Activated naive CD4-positive, alpha-beta T cell treated with anti-CD3 and anti-CD28 coated beads for 36 hours (primary cell): ENCODE measurements around the gene FLCN. TPM values are rescaled to one million over a fixed set of nuclear protein-coding genes. Genes with fewer than 3 reads are reported as not detected.
A peak's percentile ranks its signal among the peaks of the same experiment; 100 is the strongest.
"Not testable (repeated sequence)": the region's sequence is repeated elsewhere in the genome, so short reads cannot be mapped to it uniquely, and the experiment has no call there.

Experiments
- CTCF ChIA-PET: fragments of 350-600 bp; sonication (Branson Sonifier 250); formaldehyde crosslinking; loops from one replicate; lab custom pipeline; 2021; ENCODE audit warnings: antibody characterized with exemption; lab: Charles Lee
- DNase-seq: peaks from one replicate; pipeline ENCODE4 v3.0.0-alpha.2; 2020
- H3K27ac Mint-ChIP-seq: one replicate; pipeline ENCODE4 v1.8.0; 2021; ENCODE audit warnings: mild to moderate bottlenecking, mixed read lengths
- H3K27me3 Mint-ChIP-seq: one replicate; pipeline ENCODE4 v1.8.0; 2021; ENCODE audit warnings: low read depth, mixed read lengths
- H3K36me3 Mint-ChIP-seq: one replicate; pipeline ENCODE4 v1.8.0; 2021; ENCODE audit warnings: low read depth, mixed read lengths
- H3K4me1 Mint-ChIP-seq: one replicate; pipeline ENCODE4 v1.8.0; 2021; ENCODE audit warnings: low read depth, mixed read lengths
- H3K4me3 Mint-ChIP-seq: one replicate; pipeline ENCODE4 v1.8.0; 2021; ENCODE audit warnings: mild to moderate bottlenecking, moderate library complexity, mixed read lengths
- H3K9me3 Mint-ChIP-seq: one replicate; pipeline ENCODE4 v1.8.0; 2021; ENCODE audit warnings: mixed read lengths
- intact Hi-C: fragments of 100-400 bp; cut with micrococcal nuclease; formaldehyde crosslinking; loops from one replicate; pipeline ENCODE4 v1.15.1; 2023
- total RNA-seq, 2 experiments: library from RNA; stranded (reverse); gene quantifications; one replicate each; pipeline ENCODE4 v1.2.3, GENCODE V29; 2021

Gene FLCN
- 10 to 100 TPM; 17.5 to 18.4 TPM for total RNA-seq

- DNase-seq: peak; percentile 88
- H3K9me3 Mint-ChIP-seq: no peaks in the 10 kb centered on the region
- H3K27me3 Mint-ChIP-seq: no peaks in the 10 kb centered on the region
- CTCF ChIA-PET: interaction anchor here (0.8 to 1.5 kb wide), 3 partner anchors 12 to 95 kb away, joined by 3 read pairs; no protein-coding TSS in a partner anchor
- H3K27ac Mint-ChIP-seq: peak within 1 kb of the TSS; percentile 95
- peaks cover 31% of the 10 kb centered on the region for H3K4me1 Mint-ChIP-seq
- H3K4me3 Mint-ChIP-seq: peak within 1 kb of the TSS; percentile 91
- no peaks in the 10 kb centered on the region for H3K36me3 Mint-ChIP-seq
- intact Hi-C loops: loop anchor here (1.0 to 10.0 kb wide), 6 partner anchors 31 to 232 kb away; partner anchors contain the start of genes COPS3 and PLD6
These were observed at the start of gene FLCN for GRCh38 chr17:17237026-17237799. TSS of gene FLCN (minus strand) at chr17:17237168. CDS start at chr17:17228137, 9,031 bp downstream.

- Mint-ChIP-seq H3K4me1 (peaks cover 9% of the 10 kb centered on the region), H3K4me3 (no peak overlapping the region), H3K27me3 (no peaks in the 10 kb centered on the region), H3K36me3 (no peaks in the 10 kb centered on the region), H3K27ac (no peak overlapping the region), H3K9me3 (no peaks in the 10 kb centered on the region)
- CTCF ChIA-PET: no interaction called here
- DNase-seq: no peak
- intact Hi-C loops: no loop called here
These were observed 49.0 kb upstream of the FLCN start for GRCh38 chr17:17285951-17286350.

- intact Hi-C loops: loop anchor here (1.0 to 5.0 kb wide), 8 partner anchors 23 to 1064 kb away; partner anchors contain the start of genes FLCN, MPRIP, NCOR1 and PEMT
- H3K27ac Mint-ChIP-seq: peak within 1 kb of the TSS; percentile 88
- CTCF ChIA-PET: interaction anchor here (0.6 to 1.3 kb wide), 5 partner anchors 23 to 560 kb away, joined by 3 to 5 read pairs (median 4); no protein-coding TSS in a partner anchor
- H3K4me3 Mint-ChIP-seq: peak within 1 kb of the TSS; percentile 94
- peaks cover 3% of the 10 kb centered on the region for H3K36me3 Mint-ChIP-seq
- no peaks in the 10 kb centered on the region for H3K9me3 Mint-ChIP-seq
- H3K4me1 Mint-ChIP-seq: peaks cover 39% of the 10 kb centered on the region
- peak; percentile 99 for DNase-seq
- H3K27me3 Mint-ChIP-seq: no peaks in the 10 kb centered on the region
These were observed 43.9 kb upstream of the FLCN start, which contains the start of gene COPS3 for GRCh38 chr17:17280613-17281549. TSS of gene COPS3 (minus strand) at chr17:17281246. CDS start at chr17:17281186, 60 bp downstream.

GRCh38 chr17:17279316-17279715 lies 42.3 kb upstream of the FLCN start:
- Mint-ChIP-seq H3K4me3 (peak overlapping the region; percentile 94), H3K36me3 (peaks cover 7% of the 10 kb centered on the region), H3K9me3 (no peaks in the 10 kb centered on the region), H3K4me1 (peaks cover 39% of the 10 kb centered on the region), H3K27me3 (no peaks in the 10 kb centered on the region), H3K27ac (no peak overlapping the region)
- intact Hi-C loops: no loop called here
- CTCF ChIA-PET: interaction anchor here (0.6 to 1.2 kb wide), 4 partner anchors 9 to 219 kb away, joined by 3 to 4 read pairs (median 4); no protein-coding TSS in a partner anchor
- DNase-seq: no peak

- H3K27ac Mint-ChIP-seq, DNase-seq, H3K9me3 Mint-ChIP-seq, H3K4me3 Mint-ChIP-seq, H3K36me3 Mint-ChIP-seq, intact Hi-C loops, H3K27me3 Mint-ChIP-seq: not testable (repeated sequence)
- CTCF ChIA-PET: interaction anchor here (0.9 to 1.7 kb wide), 3 partner anchors 36 to 136 kb away, joined by 3 to 9 read pairs (median 4); no protein-coding TSS in a partner anchor
- H3K4me1 Mint-ChIP-seq: peaks cover 39% of the 10 kb centered on the region
These were observed 40.5 kb upstream of the FLCN start for GRCh38 chr17:17277431-17277830.

- H3K27ac Mint-ChIP-seq: no peak overlapping the region
- H3K4me3 Mint-ChIP-seq: no peak overlapping the region
- intact Hi-C loops: no loop called here
- peaks cover 10% of the 10 kb centered on the region for H3K36me3 Mint-ChIP-seq
- H3K4me1 Mint-ChIP-seq: peaks cover 29% of the 10 kb centered on the region
- H3K9me3 Mint-ChIP-seq: no peaks in the 10 kb centered on the region
- DNase-seq: no peak
- CTCF ChIA-PET: interaction anchor here (0.6 to 1.4 kb wide), 3 partner anchors 37 to 260 kb away, joined by 3 to 9 read pairs (median 4); no protein-coding TSS in a partner anchor
- H3K27me3 Mint-ChIP-seq: no peaks in the 10 kb centered on the region
These were observed 39.0 kb upstream of the FLCN start for GRCh38 chr17:17275971-17276370.

GRCh38 chr17:17269926-17270773 lies 33.2 kb upstream of the FLCN start:
- intact Hi-C loops: loop anchor here (5.0 kb wide), 1 partner anchor 42 kb away; no protein-coding TSS in a partner anchor
- Mint-ChIP-seq H3K36me3 (peaks cover 22% of the 10 kb centered on the region), H3K27ac (no peak overlapping the region), H3K27me3 (no peaks in the 10 kb centered on the region), H3K4me3 (no peak overlapping the region), H3K9me3 (no peaks in the 10 kb centered on the region), H3K4me1 (no peaks in the 10 kb centered on the region)
- peak; percentile 46 for DNase-seq
- CTCF ChIA-PET: interaction anchor here (0.6 to 1.7 kb wide), 22 partner anchors 8 to 832 kb away, joined by 3 to 7 read pairs (median 3); no protein-coding TSS in a partner anchor

GRCh38 chr17:17264430-17264829 lies 27.5 kb upstream of the FLCN start:
- CTCF ChIA-PET: interaction anchor here (1.2 kb wide), 1 partner anchor 9 kb away, joined by 3 read pairs; no protein-coding TSS in a partner anchor
- DNase-seq: no peak
- no peaks in the 10 kb centered on the region for H3K9me3 Mint-ChIP-seq
- intact Hi-C loops: no loop called here
- H3K27me3 Mint-ChIP-seq: no peaks in the 10 kb centered on the region
- H3K4me1 Mint-ChIP-seq: no peaks in the 10 kb centered on the region
- H3K4me3 Mint-ChIP-seq: no peak overlapping the region
- peaks cover 25% of the 10 kb centered on the region for H3K36me3 Mint-ChIP-seq
- H3K27ac Mint-ChIP-seq: no peak overlapping the region

- intact Hi-C loops: no loop called here
- Mint-ChIP-seq H3K9me3 (no peaks in the 10 kb centered on the region), H3K4me1 (no peaks in the 10 kb centered on the region), H3K27me3 (no peaks in the 10 kb centered on the region), H3K36me3 (peaks cover 44% of the 10 kb centered on the region), H3K4me3 (no peak overlapping the region), H3K27ac (no peak overlapping the region)
- CTCF ChIA-PET: interaction anchor here (0.8 to 1.1 kb wide), 2 partner anchors 77 to 110 kb away, joined by 3 read pairs; no protein-coding TSS in a partner anchor
- DNase-seq: no peak
These were observed 22.0 kb upstream of the FLCN start for GRCh38 chr17:17258998-17259397.

GRCh38 chr17:17258011-17258410 lies 21.0 kb upstream of the FLCN start:
- H3K9me3 Mint-ChIP-seq: no peaks in the 10 kb centered on the region
- CTCF ChIA-PET: interaction anchor here (0.8 kb wide), 1 partner anchor 76 kb away, joined by 3 read pairs; no protein-coding TSS in a partner anchor
- intact Hi-C loops: no loop called here
- DNase-seq: no peak
- H3K4me3 Mint-ChIP-seq: no peak overlapping the region
- peaks cover 46% of the 10 kb centered on the region for H3K36me3 Mint-ChIP-seq
- no peak overlapping the region for H3K27ac Mint-ChIP-seq
- H3K4me1 Mint-ChIP-seq: no peaks in the 10 kb centered on the region
- H3K27me3 Mint-ChIP-seq: no peaks in the 10 kb centered on the region

- DNase-seq: no peak
- no peaks in the 10 kb centered on the region for H3K9me3 Mint-ChIP-seq
- intact Hi-C loops: no loop called here
- no peaks in the 10 kb centered on the region for H3K4me1 Mint-ChIP-seq
- H3K36me3 Mint-ChIP-seq: peaks cover 42% of the 10 kb centered on the region
- CTCF ChIA-PET: interaction anchor here (0.6 to 1.1 kb wide), 5 partner anchors 13 to 489 kb away, joined by 3 to 6 read pairs (median 3); no protein-coding TSS in a partner anchor
- no peak overlapping the region for H3K27ac Mint-ChIP-seq
- no peak overlapping the region for H3K4me3 Mint-ChIP-seq
- no peaks in the 10 kb centered on the region for H3K27me3 Mint-ChIP-seq
These were observed 19.3 kb upstream of the FLCN start for GRCh38 chr17:17256316-17256715.
